NCI-H526 (cell line): Measurements from ENCODE around the gene SLC7A10.
A peak's percentile ranks its signal among the peaks of the same experiment; 100 is the strongest.
"Not testable (repeated sequence)": the region's sequence is repeated elsewhere in the genome, so short reads cannot be mapped to it uniquely, and the experiment has no call there.

ENCODE experiments used
- DNase-seq, 2 experiments: peaks; one replicate each; lab custom pipeline; 2025; lab: John Stamatoyannopoulos, UW

SLC7A10 gene

GRCh38 chr19:33201886-33202545, 23.6 kb downstream of the SLC7A10 start:
- DNase-seq: no peak

DNA sequence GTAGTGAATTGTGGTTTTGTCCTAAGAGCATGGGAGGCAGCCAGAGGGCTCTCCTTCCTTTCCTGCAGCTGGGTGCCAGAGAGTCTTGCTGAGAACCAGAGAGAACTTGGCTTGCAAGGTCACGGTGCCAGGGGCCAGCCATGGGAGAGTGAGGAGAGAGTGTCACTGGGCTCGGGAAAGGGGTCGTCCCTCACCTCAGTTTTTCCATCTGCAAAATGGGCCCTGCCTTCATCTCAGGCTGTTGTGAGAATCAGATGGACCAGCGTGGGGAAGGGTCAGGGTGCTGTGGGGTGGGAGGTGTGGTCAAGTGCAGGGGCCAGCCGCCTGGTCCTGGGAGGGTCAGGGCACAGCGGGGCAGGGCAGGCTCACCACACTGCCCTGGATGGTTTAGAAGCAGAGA, 24.2 kb downstream of the SLC7A10 start:
- DNase-seq: no peak

DNA sequence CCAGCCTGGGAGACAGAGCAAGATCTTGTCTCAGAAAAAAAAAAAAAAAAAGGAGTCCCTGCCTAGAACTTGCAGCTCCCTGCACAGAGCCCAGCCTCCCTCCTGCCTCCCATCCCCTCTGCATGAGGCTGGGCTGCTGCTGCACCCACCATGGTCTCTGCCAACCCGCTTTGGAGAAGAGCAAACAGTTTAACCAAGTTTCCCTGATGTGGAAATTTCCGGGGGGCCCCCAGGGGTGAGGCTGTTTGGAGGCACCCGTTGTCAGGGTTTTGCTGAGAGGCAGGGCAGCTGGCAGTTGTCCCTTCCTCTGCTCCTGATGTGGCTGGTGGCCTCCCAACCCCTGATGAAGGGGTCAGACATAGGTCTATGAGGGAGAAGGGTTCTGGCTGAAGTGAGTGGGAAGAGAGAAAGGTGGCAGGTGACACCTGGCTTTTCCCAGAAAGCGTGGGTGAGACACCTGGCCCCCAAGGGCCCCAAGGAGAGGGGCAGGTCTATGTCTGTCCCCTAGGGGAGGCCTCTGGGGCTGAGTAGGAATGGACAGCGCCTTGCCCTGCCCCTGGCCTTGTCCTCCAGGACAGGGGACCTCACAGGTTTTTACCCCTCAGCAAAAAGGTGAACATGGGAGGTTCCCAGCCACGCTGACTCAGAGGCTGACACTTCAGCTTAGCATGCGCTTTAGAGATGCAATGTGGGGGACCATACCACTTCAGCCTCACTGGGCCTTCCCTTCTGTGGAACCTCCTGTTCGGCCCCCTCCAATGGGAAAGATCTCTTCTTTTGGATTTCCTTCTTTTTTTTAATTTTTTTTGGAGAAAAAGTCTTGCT, 26.0 kb downstream of the SLC7A10 start:
- DNase-seq: no peak

GRCh38 chr19:33198169-33198568, 27.5 kb downstream of the SLC7A10 start:
- DNase-seq: no peak

- no peak for DNase-seq
These were observed 28.1 kb downstream of the SLC7A10 start for GRCh38 chr19:33197591-33198000.

GRCh38 chr19:33196446-33197193, 29.0 kb downstream of the SLC7A10 start:
- no peak for DNase-seq

GRCh38 chr19:33195645-33196347, 29.9 kb downstream of the SLC7A10 start:
- peak in 1 of 2 experiments; percentile 48 for DNase-seq

- peak in 1 of 2 experiments; percentile 70 for DNase-seq
These were observed 30.6 kb downstream of the SLC7A10 start for GRCh38 chr19:33194886-33195644.

GRCh38 chr19:33194532-33194885, 31.1 kb downstream of the SLC7A10 start:
- peak in 1 of 2 experiments; percentile 70 for DNase-seq

GRCh38 chr19:33193865-33194362, 31.7 kb downstream of the SLC7A10 start, which contains the start of gene LRP3:
Gene LRP3 (plus strand): TSS chr19:33194330. CDS start chr19:33194786, 456 bp downstream.
- DNase-seq: peak; percentile 35 to 92

DNA sequence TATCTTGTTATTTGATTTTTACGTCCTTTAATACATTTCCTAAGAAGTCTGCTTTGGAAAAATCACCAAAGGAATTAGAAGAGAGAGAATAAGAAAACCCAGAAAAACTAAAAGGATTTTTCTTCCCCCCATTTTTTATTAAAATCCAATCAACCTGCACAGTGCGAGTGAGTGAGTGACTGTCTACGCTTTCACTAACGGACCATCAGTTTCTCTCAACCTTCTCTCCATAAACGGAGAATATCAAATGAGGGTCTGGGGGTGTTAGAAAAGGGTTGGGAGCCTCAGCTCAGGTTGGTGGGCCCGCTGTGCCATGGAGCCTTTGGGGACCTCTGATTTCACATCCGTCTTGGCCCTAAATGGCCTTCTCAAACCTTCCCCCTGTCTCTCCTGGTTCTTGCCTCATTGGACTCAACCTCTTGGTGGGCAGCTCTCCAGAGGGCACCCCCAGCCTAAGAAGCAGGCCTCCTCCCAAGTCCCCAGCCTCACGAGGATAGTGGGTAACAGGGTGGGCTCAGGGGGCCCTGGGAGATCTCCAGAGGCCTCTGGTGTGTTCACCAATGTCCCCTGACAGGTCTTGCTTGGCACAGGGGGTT, 32.3 kb downstream of the SLC7A10 start:
- DNase-seq: no peak

DNA sequence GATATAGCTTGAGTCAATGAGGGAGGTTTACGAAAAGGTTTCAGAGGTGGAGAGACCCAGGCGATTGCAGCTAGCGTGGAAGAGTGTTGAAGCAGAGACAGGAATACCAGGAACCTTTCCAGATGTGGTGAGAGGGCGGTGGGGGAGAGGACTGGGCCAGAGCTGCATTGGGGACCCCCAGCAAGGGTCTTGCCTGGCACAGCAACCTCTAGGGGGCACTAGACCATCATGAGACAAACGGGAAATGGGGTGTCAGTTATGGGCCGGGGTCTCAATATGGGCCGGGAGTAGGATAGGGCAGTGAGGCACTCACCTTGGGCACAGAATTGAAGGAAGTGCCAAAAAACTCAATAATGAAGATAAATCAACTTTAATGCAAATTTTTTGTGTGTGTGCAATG, 33.6 kb downstream of the SLC7A10 start:
- peak in 1 of 2 experiments; percentile 31 for DNase-seq

DNA sequence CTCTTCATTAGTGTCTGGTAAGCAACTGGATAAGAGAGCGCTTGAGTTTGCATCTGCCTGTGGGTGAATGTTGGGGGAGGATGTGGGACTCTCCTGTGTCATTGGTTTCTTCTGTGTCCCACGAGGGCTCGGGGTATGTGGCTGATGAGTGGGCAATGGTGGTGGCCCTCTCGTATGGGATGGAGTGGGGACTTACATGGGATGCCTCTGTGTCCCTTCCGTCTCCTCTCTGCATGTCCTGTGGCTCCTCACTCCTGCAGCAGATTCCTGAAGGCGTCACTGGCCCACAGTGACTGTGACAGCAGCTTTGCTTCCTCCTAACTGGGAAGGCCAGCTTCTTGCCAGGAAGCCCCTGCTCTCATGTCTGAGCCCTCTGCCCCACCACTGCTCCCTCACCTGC, 34.1 kb downstream of the SLC7A10 start:
- DNase-seq: no peak

DNA sequence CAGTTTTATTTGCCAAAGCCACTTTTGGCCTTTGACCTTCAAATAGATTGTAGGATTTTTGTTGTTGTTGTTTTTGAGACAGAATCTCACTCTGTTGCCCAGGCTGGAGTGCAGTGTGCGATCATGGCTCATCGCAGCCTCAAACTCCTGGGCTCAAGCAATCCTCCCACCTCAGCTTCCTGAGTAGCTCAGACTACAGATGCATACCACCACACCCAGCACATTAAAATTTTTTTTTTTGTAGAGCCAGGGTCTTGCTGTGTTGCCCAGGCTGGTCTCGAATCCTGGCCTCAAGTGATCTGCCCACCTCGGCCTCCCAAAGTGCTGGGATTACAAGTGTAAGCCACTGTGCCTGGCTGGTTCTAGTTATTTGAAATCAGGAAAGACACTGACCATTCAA, 34.6 kb downstream of the SLC7A10 start:
- not testable (repeated sequence) for DNase-seq

GRCh38 chr19:33189453-33189852, 36.2 kb downstream of the SLC7A10 start:
- DNase-seq: no peak

GRCh38 chr19:33187183-33187540, 38.5 kb downstream of the SLC7A10 start:
- peak in 1 of 2 experiments; percentile 41 for DNase-seq

DNA sequence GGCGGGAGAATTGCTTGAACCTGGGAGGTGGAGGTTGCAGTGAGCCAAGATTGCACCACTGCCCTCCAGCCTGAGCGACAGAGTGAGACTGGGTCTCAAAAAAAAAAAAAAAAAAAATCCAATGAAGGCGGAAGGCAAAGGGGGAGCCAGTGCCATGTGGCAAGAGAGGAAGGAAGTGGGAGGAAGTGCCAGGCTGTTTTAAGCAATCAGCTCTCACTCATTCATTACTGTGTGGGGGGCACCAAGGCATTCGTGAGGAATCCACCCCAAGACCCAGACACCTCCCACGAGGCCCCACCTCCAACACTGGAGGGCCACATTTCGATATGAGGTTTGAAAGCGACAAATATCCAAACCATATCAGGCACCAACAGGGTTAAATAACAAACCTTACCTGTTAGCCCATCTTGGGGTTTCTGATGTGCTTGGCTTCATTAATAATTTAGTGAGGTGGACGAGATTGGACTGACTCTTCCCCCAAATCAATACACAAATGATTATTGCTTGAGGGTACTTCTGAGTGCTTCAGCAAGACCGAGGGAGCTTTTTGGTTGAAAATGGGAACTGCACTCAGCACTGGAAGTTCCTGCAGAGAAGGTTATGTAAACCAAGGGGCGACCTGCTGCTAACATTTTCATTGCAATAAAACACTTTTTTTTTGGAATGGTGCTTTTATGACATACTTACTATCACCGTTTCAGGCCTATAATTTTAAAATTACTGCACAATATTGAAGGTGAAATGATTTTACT, 39.0 kb downstream of the SLC7A10 start:
- no peak for DNase-seq

- DNase-seq: peak; percentile 80 to 93
These were observed 48.2 kb downstream of the SLC7A10 start for GRCh38 chr19:33177417-33177979.

GRCh38 chr19:33176670-33177416, 48.8 kb downstream of the SLC7A10 start:
- DNase-seq: peak; percentile 99 to 100
